Measurements from ENCODE around the gene RXRA. TPM values are rescaled to one million over a fixed set of nuclear protein-coding genes. Genes with fewer than 3 reads are reported as not detected.

Gene RXRA
- total and polyA plus RNA-seq, 10 donors: 10.9 to 116 (median 81.0) TPM

- H3K4me1 ChIP-seq: peaks cover 52 to 100% (median 93%) of the 10 kb centered on the region in 6 donors
- peaks cover 0 to 19% (median 0%) of the 10 kb centered on the region in 6 donors for H3K36me3 ChIP-seq
- H3K27me3 ChIP-seq (replicated peaks in 1 of 7): no peaks in the 10 kb centered on the region
- peak overlapping the region in 3 of 8 donors; percentile 5 to 62 (median 13) for H3K4me3 ChIP-seq
- intact Hi-C loops (cut with DNase I; ENCODE audit: low total_unique reads): no loop called here
- no peak for DNase-seq
- H3K27ac ChIP-seq: peak overlapping the region; percentile 53 to 98 (median 92)
- H3K9me3 ChIP-seq: no peaks in the 10 kb centered on the region
- no peak for TF ChIP-seq CTCF (IDR thresholded peaks at IDR 0.05 in 8 of 11, conservative IDR thresholded peaks at IDR 0.05 in 3 of 11)
- peak; percentile 75 to 79 (median 79) for TF ChIP-seq POLR2AphosphoS5 (IDR thresholded peaks at IDR 0.05)
- no peak for TF ChIP-seq POLR2A (IDR thresholded peaks at IDR 0.05)
- WGBS, 5 donors: 37 to 56% (median 52%) methylated on average over 6 of the region's 6 CpGs
Observed at GRCh38 chr9:134375011-134375390, 48.7 kb downstream of the RXRA start.

GRCh38 chr9:134375430-134376385 is 49.5 kb downstream of the RXRA start:
- H3K4me1 ChIP-seq: peaks cover 52 to 100% (median 94%) of the 10 kb centered on the region in 6 donors
- 36 to 45% (median 39%) methylated on average over 27 to 38 of the region's 38 CpGs for WGBS, 5 donors
- no peak for DNase-seq
- H3K27ac ChIP-seq: peak overlapping the region; percentile 53 to 98 (median 92)
- TF ChIP-seq CTCF (IDR thresholded peaks at IDR 0.05 in 8 of 11, conservative IDR thresholded peaks at IDR 0.05 in 3 of 11) (no peak), POLR2A (IDR thresholded peaks at IDR 0.05) (no peak), POLR2AphosphoS5 (IDR thresholded peaks at IDR 0.05) (peak in 2 of 3 donors; percentile 44 to 53)
- H3K36me3 ChIP-seq: peaks cover 0 to 19% (median 0%) of the 10 kb centered on the region in 6 donors
- H3K4me3 ChIP-seq: peak overlapping the region in 4 of 8 donors; percentile 6 to 62 (median 16)
- H3K27me3 ChIP-seq (replicated peaks in 1 of 7): no peaks in the 10 kb centered on the region
- no peaks in the 10 kb centered on the region for H3K9me3 ChIP-seq
- intact Hi-C loops (cut with DNase I; ENCODE audit: low total_unique reads): no loop called here

DNA sequence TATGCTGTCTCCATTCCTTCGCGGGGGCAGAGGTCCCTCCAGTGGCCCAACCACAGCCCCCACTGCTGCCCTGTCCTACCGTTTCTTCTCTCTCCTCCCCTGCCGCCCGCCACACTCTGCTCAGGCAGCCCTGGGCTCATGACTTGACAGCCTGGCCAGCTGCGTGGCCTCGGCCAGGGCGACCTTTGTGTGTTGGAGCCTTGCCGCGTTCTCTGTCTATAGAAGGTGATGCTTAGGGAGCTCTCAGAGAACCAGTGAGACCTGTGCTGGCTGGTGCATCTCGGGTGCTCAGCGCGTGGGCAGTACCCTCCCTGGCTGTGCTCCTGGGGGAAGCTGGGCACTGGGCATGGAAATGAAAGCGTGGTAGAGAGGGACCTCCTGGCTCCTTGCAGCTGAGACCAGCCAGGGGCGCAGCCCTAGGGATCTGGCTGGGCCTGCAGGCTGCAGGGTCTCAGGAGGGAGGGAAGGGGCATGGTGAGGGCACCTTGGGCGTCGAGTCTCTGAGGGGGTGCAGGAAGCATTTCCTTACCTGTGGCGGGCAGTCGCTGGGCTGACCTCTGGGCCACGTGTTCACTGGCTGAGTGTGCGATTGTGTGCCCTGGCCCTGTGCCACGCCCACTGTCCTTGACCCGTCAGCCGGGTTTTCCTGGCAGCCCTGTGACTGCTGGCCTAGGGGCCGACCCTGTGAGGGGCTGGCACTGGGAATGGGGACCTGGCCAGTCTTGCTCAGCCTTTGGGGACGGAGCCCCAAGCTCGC is 50.3 kb downstream of the RXRA start:
- no peak for DNase-seq
- 60 to 74% (median 65%) methylated on average over 23 to 27 of the region's 27 CpGs for WGBS, 5 donors
- intact Hi-C loops (cut with DNase I; ENCODE audit: low total_unique reads): no loop called here
- peaks cover 53 to 100% (median 98%) of the 10 kb centered on the region in 6 donors for H3K4me1 ChIP-seq
- peaks cover 0 to 19% (median 0%) of the 10 kb centered on the region in 6 donors for H3K36me3 ChIP-seq
- peak overlapping the region in 7 of 8 donors; percentile 53 to 98 (median 92) for H3K27ac ChIP-seq
- TF ChIP-seq POLR2AphosphoS5 (IDR thresholded peaks at IDR 0.05) (peak in 2 of 3 donors; percentile 40 to 56), CTCF (IDR thresholded peaks at IDR 0.05 in 8 of 11, conservative IDR thresholded peaks at IDR 0.05 in 3 of 11) (no peak), POLR2A (IDR thresholded peaks at IDR 0.05) (no peak)
- H3K27me3 ChIP-seq (replicated peaks in 1 of 7): no peaks in the 10 kb centered on the region
- peak overlapping the region in 4 of 8 donors; percentile 6 to 62 (median 16) for H3K4me3 ChIP-seq
- H3K9me3 ChIP-seq: no peaks in the 10 kb centered on the region

All from spleen (tissue), 11 donors.